ENCODE data around the gene RNF169. TPM values are rescaled to one million over a fixed set of nuclear protein-coding genes. Genes with fewer than 3 reads are reported as not detected.
"Not testable (repeated sequence)": the region's sequence is repeated elsewhere in the genome, so short reads cannot be mapped to it uniquely, and the experiment has no call there.

Gene RNF169
- total RNA-seq, 8 experiments from 2014 or later, result 9.9 to 26.0 (median 12.8) TPM

GRCh38 chr11:74822170-74822569 is 73.5 kb downstream of the RNF169 start:
- 0 to 100% (median 67%) methylated on average over 1 to 5 of the region's 5 CpGs for WGBS, 10 experiments
- Histone ChIP-seq H3K4me3 (no peak overlapping the region), H3K4me1 (replicated peaks in 1 of 2) (no peaks in the 10 kb centered on the region), H3K27ac (no peak overlapping the region)
- ATAC-seq (replicated peaks in 6 of 8), result peak in 4 of 8 experiments; percentile 4 to 65 (median 18)
- in situ Hi-C loops (cut with MboI; ENCODE audit: low pct_unique_long_range_greater_than_20kb in 2 of 9, low sequenced_read_pairs in 9 of 9, unreplicated experiment in 9 of 9), result no loop called here

DNA sequence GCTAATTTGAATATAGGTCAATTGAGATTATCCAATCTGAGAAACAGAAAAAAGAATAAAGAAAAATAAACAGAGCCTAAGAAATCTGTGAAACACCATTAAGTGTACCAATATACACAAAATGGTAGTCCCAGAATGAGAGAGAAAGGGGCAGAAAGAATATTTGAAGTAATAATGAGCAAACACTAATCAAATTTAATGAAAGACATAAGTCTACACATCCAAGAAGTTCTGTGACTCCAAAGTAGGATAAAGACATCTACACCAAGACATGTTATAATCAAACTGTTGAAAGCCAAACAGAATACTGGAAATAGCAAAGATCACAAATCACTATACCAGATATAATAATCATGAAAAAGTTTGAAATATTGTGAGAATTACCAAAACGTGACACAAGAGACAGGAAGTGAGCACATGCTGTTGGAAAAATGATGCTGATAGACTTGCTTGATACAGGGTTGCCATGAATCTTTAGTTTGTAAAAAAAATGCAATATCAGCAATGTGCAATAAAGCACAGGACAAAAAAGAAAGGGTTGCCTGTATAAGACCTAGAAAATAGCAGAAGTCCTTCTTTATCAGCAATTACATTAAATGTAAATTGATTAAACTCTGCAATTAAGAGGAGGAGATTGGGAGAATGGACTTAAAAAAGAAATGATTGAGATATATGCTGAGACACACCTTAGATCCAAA is 75.8 kb downstream of the RNF169 start:
- H3K27ac ChIP-seq, result no peak overlapping the region
- in situ Hi-C loops (cut with MboI; ENCODE audit: low pct_unique_long_range_greater_than_20kb in 2 of 9, low sequenced_read_pairs in 9 of 9, unreplicated experiment in 9 of 9), result no loop called here
- H3K4me1 ChIP-seq (replicated peaks in 1 of 2), result no peaks in the 10 kb centered on the region
- 89 to 100% (median 100%) methylated on average over 1 of the region's 1 CpG; no CpG with 5 or more reads in 2 of the 10 experiments for WGBS, 10 experiments
- H3K4me3 ChIP-seq, result no peak overlapping the region
- no peak for ATAC-seq (replicated peaks in 6 of 8)

- ATAC-seq (replicated peaks in 6 of 8); H3K4me1 ChIP-seq (replicated peaks in 1 of 2); H3K4me3 ChIP-seq; in situ Hi-C loops (cut with MboI; ENCODE audit: low pct_unique_long_range_greater_than_20kb in 2 of 9, low sequenced_read_pairs in 9 of 9, unreplicated experiment in 9 of 9); H3K27ac ChIP-seq: not testable (repeated sequence)
- 50 to 100% (median 100%) methylated on average over 1 to 2 of the region's 2 CpGs; no CpG with 5 or more reads in 5 of the 10 experiments for WGBS, 10 experiments
Measured at GRCh38 chr11:74825596-74825995, 76.9 kb downstream of the RNF169 start.

DNA sequence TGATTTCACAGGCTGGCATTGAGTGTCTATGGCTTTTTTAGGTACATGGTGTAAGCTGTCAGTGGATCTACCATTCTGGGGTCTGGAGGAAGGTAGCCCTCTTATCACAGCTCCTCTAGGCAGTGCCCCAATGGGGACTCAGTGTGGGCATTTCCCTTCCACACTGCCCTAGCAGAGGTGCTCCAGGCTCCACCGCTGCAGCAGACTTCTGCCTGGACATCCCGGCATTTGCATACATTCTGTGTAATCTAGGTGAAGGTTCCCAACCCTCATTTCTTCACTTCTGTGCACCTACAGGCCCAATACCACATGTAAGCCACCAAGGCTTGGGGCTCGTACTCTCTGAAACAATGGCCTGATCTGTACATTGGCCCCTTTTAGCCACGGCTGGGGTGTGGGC is 78.3 kb downstream of the RNF169 start:
- no peak for ATAC-seq (replicated peaks in 6 of 8)
- no peak overlapping the region for H3K27ac ChIP-seq
- WGBS, 10 experiments, result 87 to 100% (median 100%) methylated on average over 1 to 3 of the region's 4 CpGs; no CpG with 5 or more reads in 4 of the 10 experiments
- no peaks in the 10 kb centered on the region for H3K4me1 ChIP-seq (replicated peaks in 1 of 2)
- H3K4me3 ChIP-seq, result no peak overlapping the region
- in situ Hi-C loops (cut with MboI; ENCODE audit: low pct_unique_long_range_greater_than_20kb in 2 of 9, low sequenced_read_pairs in 9 of 9, unreplicated experiment in 9 of 9), result no loop called here

DNA sequence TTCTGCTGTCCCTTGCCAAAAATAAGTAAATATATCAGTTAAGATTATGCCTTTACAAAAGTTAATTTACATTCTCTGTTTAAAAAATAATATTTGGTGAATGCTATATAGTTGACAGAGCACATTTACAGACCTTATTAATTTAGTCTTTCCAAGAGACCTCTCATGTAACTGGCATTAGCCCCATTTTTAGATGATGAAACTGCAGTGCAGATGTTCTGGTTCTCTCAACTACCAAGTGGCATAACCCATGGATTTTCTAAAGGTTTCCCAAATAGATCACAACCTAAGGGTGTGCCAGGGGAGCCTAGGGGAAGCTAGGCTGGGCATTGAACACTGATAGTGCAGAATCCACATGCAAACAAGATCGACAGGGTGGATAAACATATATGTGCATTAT is 88.5 kb downstream of the RNF169 start:
- no peaks in the 10 kb centered on the region for H3K4me1 ChIP-seq (replicated peaks in 1 of 2)
- no peak for ATAC-seq (replicated peaks in 6 of 8)
- no peak overlapping the region for H3K4me3 ChIP-seq
- in situ Hi-C loops (cut with MboI; ENCODE audit: low pct_unique_long_range_greater_than_20kb in 2 of 9, low sequenced_read_pairs in 9 of 9, unreplicated experiment in 9 of 9), result no loop called here
- no peak overlapping the region for H3K27ac ChIP-seq
- 30 to 100% (median 50%) methylated on average over 1 of the region's 1 CpG; no CpG with 5 or more reads in 7 of the 10 experiments for WGBS, 10 experiments

GRCh38 chr11:74838188-74838587 is 89.5 kb downstream of the RNF169 start:
- in situ Hi-C loops (cut with MboI; ENCODE audit: low pct_unique_long_range_greater_than_20kb in 2 of 9, low sequenced_read_pairs in 9 of 9, unreplicated experiment in 9 of 9), result no loop called here
- Histone ChIP-seq H3K27ac (no peak overlapping the region), H3K4me3 (no peak overlapping the region), H3K4me1 (replicated peaks in 1 of 2) (no peaks in the 10 kb centered on the region)
- WGBS, 10 experiments, result 83 to 88% (median 86%) methylated on average over 1 of the region's 1 CpG; no CpG with 5 or more reads in 7 of the 10 experiments
- no peak for ATAC-seq (replicated peaks in 6 of 8)

- Histone ChIP-seq H3K4me1 (replicated peaks in 1 of 2) (no peaks in the 10 kb centered on the region), H3K27ac (no peak overlapping the region), H3K4me3 (no peak overlapping the region)
- WGBS, 10 experiments, result 50 to 100% (median 95%) methylated on average over 1 of the region's 1 CpG; no CpG with 5 or more reads in 4 of the 10 experiments
- no peak for ATAC-seq (replicated peaks in 6 of 8)
- in situ Hi-C loops (cut with MboI; ENCODE audit: low pct_unique_long_range_greater_than_20kb in 2 of 9, low sequenced_read_pairs in 9 of 9, unreplicated experiment in 9 of 9), result no loop called here
Measured at GRCh38 chr11:74839446-74839845, 90.8 kb downstream of the RNF169 start.

- H3K4me3 ChIP-seq, result no peak overlapping the region
- H3K4me1 ChIP-seq (replicated peaks in 1 of 2), result no peaks in the 10 kb centered on the region
- H3K27ac ChIP-seq, result no peak overlapping the region
- in situ Hi-C loops (cut with MboI; ENCODE audit: low pct_unique_long_range_greater_than_20kb in 2 of 9, low sequenced_read_pairs in 9 of 9, unreplicated experiment in 9 of 9), result no loop called here
- 21 to 94% (median 62%) methylated on average over 2 of the region's 2 CpGs; no CpG with 5 or more reads in 4 of the 10 experiments for WGBS, 10 experiments
- ATAC-seq (replicated peaks in 6 of 8), result no peak
Measured at GRCh38 chr11:74839971-74840370, 91.3 kb downstream of the RNF169 start.

GRCh38 chr11:74840486-74840885 is 91.8 kb downstream of the RNF169 start:
- peak in 1 of 8 experiments; percentile 31 for ATAC-seq (replicated peaks in 6 of 8)
- H3K4me3 ChIP-seq, result no peak overlapping the region
- no peaks in the 10 kb centered on the region for H3K4me1 ChIP-seq (replicated peaks in 1 of 2)
- 20 to 100% (median 86%) methylated on average over 1 to 2 of the region's 2 CpGs; no CpG with 5 or more reads in 1 of the 10 experiments for WGBS, 10 experiments
- in situ Hi-C loops (cut with MboI; ENCODE audit: low pct_unique_long_range_greater_than_20kb in 2 of 9, low sequenced_read_pairs in 9 of 9, unreplicated experiment in 9 of 9), result no loop called here
- H3K27ac ChIP-seq, result no peak overlapping the region

GRCh38 chr11:74842967-74843366 is 94.3 kb downstream of the RNF169 start:
- peak in 2 of 8 experiments; percentile 7 to 20 for ATAC-seq (replicated peaks in 6 of 8)
- in situ Hi-C loops (cut with MboI; ENCODE audit: low pct_unique_long_range_greater_than_20kb in 2 of 9, low sequenced_read_pairs in 9 of 9, unreplicated experiment in 9 of 9), result no loop called here
- WGBS, 10 experiments, result 83 to 100% (median 98%) methylated on average over 1 to 7 of the region's 13 CpGs; no CpG with 5 or more reads in 5 of the 10 experiments
- no peak overlapping the region for H3K27ac ChIP-seq
- H3K4me3 ChIP-seq, result no peak overlapping the region
- no peaks in the 10 kb centered on the region for H3K4me1 ChIP-seq (replicated peaks in 1 of 2)

GRCh38 chr11:74844072-74844471 is 95.4 kb downstream of the RNF169 start:
- ATAC-seq (replicated peaks in 6 of 8), result no peak
- in situ Hi-C loops (cut with MboI; ENCODE audit: low pct_unique_long_range_greater_than_20kb in 2 of 9, low sequenced_read_pairs in 9 of 9, unreplicated experiment in 9 of 9), result no loop called here
- Histone ChIP-seq H3K27ac (no peak overlapping the region), H3K4me1 (replicated peaks in 1 of 2) (no peaks in the 10 kb centered on the region), H3K4me3 (no peak overlapping the region)
- WGBS, 10 experiments, result 33 to 86% (median 80%) methylated on average over 1 of the region's 3 CpGs; no CpG with 5 or more reads in 7 of the 10 experiments

DNA sequence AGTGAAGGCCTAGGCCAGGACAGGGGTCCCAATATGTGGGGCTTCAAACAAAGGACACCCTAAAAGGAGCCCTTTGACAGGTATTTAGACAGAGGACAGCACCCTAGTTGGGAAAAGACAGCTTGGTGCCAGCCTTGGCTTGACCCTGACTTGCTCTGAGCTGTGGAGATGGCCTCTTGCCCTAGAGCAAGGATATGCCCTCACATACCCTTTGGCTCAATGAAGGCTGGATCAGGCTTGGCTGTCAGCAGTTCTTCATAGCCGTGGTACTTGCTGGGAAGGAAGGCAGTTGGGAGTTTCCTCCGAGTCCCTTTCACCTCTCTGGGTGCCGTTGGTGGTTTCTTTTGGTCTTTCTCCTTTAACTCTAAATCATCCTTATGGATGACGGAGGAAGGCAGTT is 96.2 kb downstream of the RNF169 start:
- ATAC-seq (replicated peaks in 6 of 8), result no peak
- no peak overlapping the region for H3K27ac ChIP-seq
- in situ Hi-C loops (cut with MboI; ENCODE audit: low pct_unique_long_range_greater_than_20kb in 2 of 9, low sequenced_read_pairs in 9 of 9, unreplicated experiment in 9 of 9), result no loop called here
- 79 to 100% (median 90%) methylated on average over 2 to 3 of the region's 4 CpGs; no CpG with 5 or more reads in 7 of the 10 experiments for WGBS, 10 experiments
- no peaks in the 10 kb centered on the region for H3K4me1 ChIP-seq (replicated peaks in 1 of 2)
- no peak overlapping the region for H3K4me3 ChIP-seq

- WGBS, 10 experiments, result 80 to 100% (median 83%) methylated on average over 1 to 4 of the region's 5 CpGs; no CpG with 5 or more reads in 4 of the 10 experiments
- H3K27ac ChIP-seq, result no peak overlapping the region
- no peaks in the 10 kb centered on the region for H3K4me1 ChIP-seq (replicated peaks in 1 of 2)
- in situ Hi-C loops (cut with MboI; ENCODE audit: low pct_unique_long_range_greater_than_20kb in 2 of 9, low sequenced_read_pairs in 9 of 9, unreplicated experiment in 9 of 9), result no loop called here
- no peak for ATAC-seq (replicated peaks in 6 of 8)
- no peak overlapping the region for H3K4me3 ChIP-seq
Measured at GRCh38 chr11:74845978-74846517, 97.4 kb downstream of the RNF169 start.

Measured in motor neuron (in vitro differentiated cells).